K562 (cell line): Measurements from ENCODE around the gene TFAM. TPM values are rescaled to one million over a fixed set of nuclear protein-coding genes. Genes with fewer than 3 reads are reported as not detected.

Experiments used
- ATAC-seq: fragments of 200-7000 bp; cut with Tn5 transposase; 3 replicates; pipeline ENCODE4 v1.9.1; 2020; ENCODE audit warnings: moderate library complexity
- BruUV-seq: library from RNA; stranded (reverse); fragments of 400-500 nt; replicated peaks from 2 replicates; lab custom pipeline; 2021; lab: Mats Ljungman, UMichigan
- CTCF ChIA-PET: fragments of 300-600 bp; formaldehyde crosslinking; extraction: SDS; loops from one replicate; lab custom pipeline; 2021; ENCODE audit warnings: low intra/inter-chr PET ratio; lab: Yijun Ruan, JAX
- POLR2A ChIA-PET: fragments of 300-600, 350-650 bp; sonication (Branson Sonifier 250); formaldehyde crosslinking; extraction: SDS; loops from one replicate; lab custom pipeline; 2021; ENCODE audit warnings: antibody characterized with exemption, inconsistent platforms; lab: Yijun Ruan, JAX
- DNase-seq, 4 experiments: peaks; one replicate each; pipeline versions ENCODE4 v3.0.0 to v3.0.0-alpha.2; 2011 to 2018; ENCODE audit warnings: low spot score in 3 of 4, mixed read lengths in 3 of 4; ENCODE audit errors: extremely low read depth in 1 of 4
- FAIRE-seq: peaks from 2 replicates; lab custom pipeline; 2011; peaks lifted over from hg19 to GRCh38; lab: Jason Lieb, UNC
- H2AFZ ChIP-seq: 2 replicates; pipeline ENCODE4 v1.6.0; 2011; ENCODE audit warnings: low read depth, low read length, control low read depth, inconsistent platforms
- H3K27ac ChIP-seq: fragments of 200-600 bp; 3 replicates; pipeline ENCODE4 v1.8.0; 2011; ENCODE audit warnings: low read depth, mild to moderate bottlenecking, control low read depth, inconsistent platforms, low read length, moderate library complexity, mixed read lengths; ENCODE audit errors: extremely low read depth
- H3K27me3 ChIP-seq, 2 experiments: fragments of 300-600 bp in 1 of 2; 2 replicates in 1 of 2; 3 replicates in 1 of 2; pipeline versions ENCODE4 v1.6.0 to v1.8.0; 2011; ENCODE audit warnings: inconsistent platforms in 2 of 2, low read length in 2 of 2, mild to moderate bottlenecking in 1 of 2, mixed read lengths in 1 of 2, moderate library complexity in 1 of 2; ENCODE audit not compliant: control insufficient read depth in 2 of 2, insufficient read depth in 2 of 2
- H3K36me3 ChIP-seq: fragments of 300-600 bp; 3 replicates; pipeline ENCODE4 v1.8.0; 2011; ENCODE audit warnings: mild to moderate bottlenecking, low read length, inconsistent platforms; ENCODE audit not compliant: control insufficient read depth, insufficient read depth
- H3K4me1 ChIP-seq, 2 experiments: fragments of 200-600 bp in 1 of 2; replicated peaks in 1 of 2; 2 replicates in 1 of 2; 3 replicates in 1 of 2; pipeline versions ENCODE4 v1.5.1 to v1.8.0; 2011; ENCODE audit warnings: inconsistent platforms in 2 of 2, low read length in 2 of 2, mild to moderate bottlenecking in 1 of 2, mixed read lengths in 1 of 2, moderate library complexity in 1 of 2; ENCODE audit not compliant: control insufficient read depth in 2 of 2, insufficient read depth in 2 of 2
- H3K4me2 ChIP-seq: 2 replicates; pipeline ENCODE4 v1.6.1; 2011; ENCODE audit warnings: low read length, control low read depth, inconsistent platforms, mixed read lengths; ENCODE audit not compliant: insufficient read depth
- H3K4me3 ChIP-seq: fragments of 200-600 bp; sonication (generic), shearing (Covaris generic); 2 replicates; pipeline ENCODE4 v1.5.1; 2016; ENCODE audit warnings: control low read depth, inconsistent platforms
- H3K79me2 ChIP-seq: fragments of 200-600 bp; 3 replicates; pipeline ENCODE4 v1.8.0; 2011; ENCODE audit warnings: low read length, inconsistent platforms; ENCODE audit not compliant: control insufficient read depth, insufficient read depth
- H3K9ac ChIP-seq, 2 experiments: 2 replicates each; pipeline versions ENCODE4 v1.6.0 to v1.6.1; 2011; ENCODE audit warnings: low read depth in 2 of 2, low read length in 2 of 2, control low read depth in 1 of 2, inconsistent platforms in 1 of 2, mild to moderate bottlenecking in 1 of 2, mixed read lengths in 1 of 2; ENCODE audit not compliant: insufficient read depth in 1 of 2
- H3K9me1 ChIP-seq: one replicate; pipeline ENCODE4 v1.6.0; 2011; ENCODE audit warnings: inconsistent platforms, mild to moderate bottlenecking, low read length, moderate library complexity; ENCODE audit not compliant: control insufficient read depth, insufficient read depth
- H3K9me3 ChIP-seq: replicated peaks from 2 replicates; pipeline ENCODE4 v1.5.1; 2011; ENCODE audit warnings: low read depth, low read length, inconsistent platforms; ENCODE audit not compliant: control insufficient read depth, insufficient read depth
- H4K20me1 ChIP-seq: replicated peaks from 2 replicates; pipeline ENCODE4 v1.6.1; 2011; ENCODE audit warnings: low read length, inconsistent platforms, mixed read lengths; ENCODE audit not compliant: control insufficient read depth, insufficient read depth
- BRF2 ChIP-seq: IDR thresholded peaks from 3 replicates; pipeline ENCODE4 v1.6.1; 2011; ENCODE audit warnings: borderline replicate concordance, mild to moderate bottlenecking; ENCODE audit not compliant: insufficient read length, insufficient read depth
- CTBP1 ChIP-seq: fragments of 450-650 bp; IDR thresholded peaks from 2 replicates; pipeline ENCODE4 v1.6.1; 2016; ENCODE audit warnings: borderline replicate concordance
- CUX1 ChIP-seq: fragments of 200-800 bp; sonication (Bioruptor generic); IDR thresholded peaks from 2 replicates; pipeline ENCODE4 v1.6.1; 2016; ENCODE audit warnings: missing genetic modification characterization, missing compliant biosample characterization
- EHMT2 ChIP-seq: fragments of 450-650 bp; IDR thresholded peaks from 2 replicates; pipeline ENCODE4 v1.6.1; 2018; ENCODE audit warnings: antibody characterized with exemption
- HEY1 ChIP-seq: fragments of 250-450 bp; sonication (Bioruptor Pico); IDR thresholded peaks from 2 replicates; pipeline ENCODE4 v1.5.0; 2020; ENCODE audit warnings: mild to moderate bottlenecking, moderate library complexity, borderline replicate concordance
- HMG20B ChIP-seq: fragments of 250-450 bp; sonication (Bioruptor Pico); IDR thresholded peaks from 2 replicates; pipeline ENCODE4 v1.5.0; 2021; ENCODE audit warnings: mild to moderate bottlenecking
- JUND ChIP-seq, 2 experiments: IDR thresholded peaks; 2 replicates in 1 of 2; 3 replicates in 1 of 2; pipeline ENCODE4 v1.6.1; 2011; ENCODE audit warnings: borderline replicate concordance in 2 of 2, low read depth in 2 of 2, low read length in 2 of 2, improper control_type of control experiment in 1 of 2, missing biosample characterization in 1 of 2, missing genetic modification characterization in 1 of 2, missing genetic modification reagents in 1 of 2
- MIER1 ChIP-seq: fragments of 450-650 bp; IDR thresholded peaks from 2 replicates; pipeline ENCODE4 v1.6.1; 2016; ENCODE audit warnings: antibody characterized with exemption, mild to moderate bottlenecking, low read depth
- MTA1 ChIP-seq: fragments of 450-650 bp; IDR thresholded peaks from 2 replicates; pipeline ENCODE4 v1.6.1; 2017; ENCODE audit warnings: borderline replicate concordance
- POU5F1 ChIP-seq: fragments of 150-350 bp; IDR thresholded peaks from 2 replicates; pipeline ENCODE4 v1.6.1; 2014; ENCODE audit warnings: borderline replicate concordance, low read length, low read depth, mild to moderate bottlenecking; ENCODE audit not compliant: partially characterized antibody
- WHSC1 ChIP-seq: IDR thresholded peaks from one replicate; pipeline ENCODE4 v1.6.1; 2012; ENCODE audit warnings: low read length, control low read depth, inconsistent platforms
- YBX1 ChIP-seq: fragments of 450-650 bp; IDR thresholded peaks from 2 replicates; pipeline ENCODE4 v1.7.1; 2016; ENCODE audit warnings: mild to moderate bottlenecking
- WGBS: fragments of 100-300 bp; shearing (Covaris generic); methylation state at CpG from one replicate; pipeline ENCODE4 v1.1.6; 2016; ENCODE audit warnings: low coverage, mixed read lengths; ENCODE audit not compliant: insufficient coverage; ENCODE audit errors: missing lambda C conversion rate; 5-methylcytosine and 5-hydroxymethylcytosine counted together
- in situ Hi-C: fragments of 300-500 bp; cut with MboI; formaldehyde crosslinking; loops from 4 replicates; pipeline ENCODE4 v1.15.0; 2018; ENCODE audit warnings: inconsistent platforms, mixed read lengths
- intact Hi-C: fragments of 100-400 bp; cut with micrococcal nuclease; formaldehyde crosslinking; loops from 2 replicates; pipeline ENCODE4 v1.14.2; 2022
- polyA plus RNA-seq, 8 experiments: library from polyadenylated mRNA; depleted of rRNA in 4 of 8; stranded (reverse) in 5 of 8; unstranded in 3 of 8; fragments of >200 nt; fragmentation: Nextera tagmentation in 2 of 8; fragmentation: Illumina TruSeq in 1 of 8; extraction: Ambion mirVana in 2 of 8; extraction: Trizol in 1 of 8; gene quantifications; 2 replicates each; pipeline versions ENCODE4 v1.2.1 to v1.2.3, GENCODE V29; 2011 to 2014; ENCODE audit warnings: inconsistent platforms in 1 of 8, missing spikeins in 1 of 8
- total RNA-seq, 7 experiments: library from RNA; depleted of rRNA in 6 of 7; stranded (reverse); fragments of >200 nt in 6 of 7; fragmentation: Illumina TruSeq in 2 of 7; extraction: Trizol in 2 of 7; gene quantifications; 2 replicates each; pipeline versions ENCODE4 v1.2.1 to v1.2.3, GENCODE V29; 2011 to 2021; ENCODE audit warnings: low replicate concordance in 1 of 7
- TF ChIP-seq, protein P1 (sequence below): fragments of 450-650 bp; IDR thresholded peaks from 2 replicates; pipeline ENCODE4 v1.6.1; 2016; ENCODE audit warnings: antibody characterized with exemption
- TF ChIP-seq, protein P2 (sequence below): IDR thresholded peaks from 2 replicates; pipeline ENCODE4 v1.6.1; 2016; ENCODE audit warnings: missing genetic modification characterization, missing compliant biosample characterization

The TFAM gene
- total and polyA plus RNA-seq, 9 of the 15 experiments (the other 6 are each of a cell fraction or from before 2014, with no cell fraction given) = 74.3 to 227 (median 155) TPM

- DNase-seq (no peak), FAIRE-seq (no peak), ATAC-seq (no peak)
- H2AFZ ChIP-seq = no peak overlapping the region
- peaks cover 12% of the 10 kb centered on the region; the same call in 1 of the 3 replicates for H3K79me2 ChIP-seq
- ChIA-PET CTCF (no interaction called here), POLR2A (no interaction called here)
- no peaks in the 10 kb centered on the region for H4K20me1 ChIP-seq
- in situ Hi-C loops (no loop called here), intact Hi-C loops (no loop called here)
- no peaks in the 10 kb centered on the region for H3K9me1 ChIP-seq
- H3K9me3 ChIP-seq = no peaks in the 10 kb centered on the region
- no peak overlapping the region for H3K9ac ChIP-seq
- no peak overlapping the region for H3K27ac ChIP-seq
- WGBS = 52% methylated on average over 2 of the region's 2 CpGs
- no peaks in the 10 kb centered on the region for H3K4me1 ChIP-seq
- no peak overlapping the region for H3K4me3 ChIP-seq
- peaks cover 5% of the 10 kb centered on the region; the same call in 1 of the 3 replicates for H3K36me3 ChIP-seq
- no TSS peak for BruUV-seq
- no peak overlapping the region for H3K4me2 ChIP-seq
- no peaks in the 10 kb centered on the region for H3K27me3 ChIP-seq
- no peak for TF ChIP-seq YBX1
- TF ChIP-seq, protein P1, sequence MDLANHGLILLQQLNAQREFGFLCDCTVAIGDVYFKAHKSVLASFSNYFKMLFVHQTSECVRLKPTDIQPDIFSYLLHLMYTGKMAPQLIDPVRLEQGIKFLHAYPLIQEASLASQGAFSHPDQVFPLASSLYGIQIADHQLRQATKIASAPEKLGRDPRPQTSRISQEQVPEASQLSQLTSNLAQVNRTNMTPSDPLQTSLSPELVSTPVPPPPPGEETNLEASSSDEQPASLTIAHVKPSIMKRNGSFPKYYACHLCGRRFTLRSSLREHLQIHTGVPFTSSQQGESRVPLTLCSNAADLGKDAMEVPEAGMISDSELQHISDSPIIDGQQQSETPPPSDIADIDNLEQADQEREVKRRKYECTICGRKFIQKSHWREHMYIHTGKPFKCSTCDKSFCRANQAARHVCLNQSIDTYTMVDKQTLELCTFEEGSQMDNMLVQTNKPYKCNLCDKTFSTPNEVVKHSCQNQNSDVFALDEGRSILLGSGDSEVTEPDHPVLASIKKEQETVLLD = no peak
- no peak for TF ChIP-seq POU5F1
- TF ChIP-seq HEY1 (CRISPR knock-in tag) = no peak
- TF ChIP-seq, protein P2, sequence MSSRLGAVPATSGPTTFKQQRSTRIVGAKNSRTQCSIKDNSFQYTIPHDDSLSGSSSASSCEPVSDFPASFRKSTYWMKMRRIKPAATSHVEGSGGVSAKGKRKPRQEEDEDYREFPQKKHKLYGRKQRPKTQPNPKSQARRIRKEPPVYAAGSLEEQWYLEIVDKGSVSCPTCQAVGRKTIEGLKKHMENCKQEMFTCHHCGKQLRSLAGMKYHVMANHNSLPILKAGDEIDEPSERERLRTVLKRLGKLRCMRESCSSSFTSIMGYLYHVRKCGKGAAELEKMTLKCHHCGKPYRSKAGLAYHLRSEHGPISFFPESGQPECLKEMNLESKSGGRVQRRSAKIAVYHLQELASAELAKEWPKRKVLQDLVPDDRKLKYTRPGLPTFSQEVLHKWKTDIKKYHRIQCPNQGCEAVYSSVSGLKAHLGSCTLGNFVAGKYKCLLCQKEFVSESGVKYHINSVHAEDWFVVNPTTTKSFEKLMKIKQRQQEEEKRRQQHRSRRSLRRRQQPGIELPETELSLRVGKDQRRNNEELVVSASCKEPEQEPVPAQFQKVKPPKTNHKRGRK = no peak
- no peak for TF ChIP-seq MTA1
- no peak for TF ChIP-seq CUX1 (CRISPR knock-in tag)
- TF ChIP-seq JUND (IDR thresholded peaks at IDR 0.05; ENCODE audit: borderline replicate concordance, low read depth, low read length) = no peak
- no peak for TF ChIP-seq JUND (tag; IDR thresholded peaks at IDR 0.05; ENCODE audit: borderline replicate concordance, low read depth, low read length)
- TF ChIP-seq EHMT2 = no peak
- no peak for TF ChIP-seq MIER1
- TF ChIP-seq HMG20B (CRISPR knock-in tag) = no peak
- TF ChIP-seq WHSC1 = no peak
- TF ChIP-seq BRF2 = no peak
- no peak for TF ChIP-seq CTBP1
These were observed 28.5 kb upstream of the TFAM start for GRCh38 chr10:58356756-58357155.
